ENCODE data around the gene OPA3. TPM values are rescaled to one million over a fixed set of nuclear protein-coding genes. Genes with fewer than 3 reads are reported as not detected.
A peak's percentile ranks its signal among the peaks of the same experiment; 100 is the strongest.

The OPA3 gene
- total RNA-seq, 2 donors from 2014 or later, result 7.2 to 14.5 TPM

- peaks cover 0 to 2% of the 10 kb centered on the region in 2 donors for H3K36me3 ChIP-seq
- no peak overlapping the region for H3K4me3 ChIP-seq
- TF ChIP-seq, protein P1, sequence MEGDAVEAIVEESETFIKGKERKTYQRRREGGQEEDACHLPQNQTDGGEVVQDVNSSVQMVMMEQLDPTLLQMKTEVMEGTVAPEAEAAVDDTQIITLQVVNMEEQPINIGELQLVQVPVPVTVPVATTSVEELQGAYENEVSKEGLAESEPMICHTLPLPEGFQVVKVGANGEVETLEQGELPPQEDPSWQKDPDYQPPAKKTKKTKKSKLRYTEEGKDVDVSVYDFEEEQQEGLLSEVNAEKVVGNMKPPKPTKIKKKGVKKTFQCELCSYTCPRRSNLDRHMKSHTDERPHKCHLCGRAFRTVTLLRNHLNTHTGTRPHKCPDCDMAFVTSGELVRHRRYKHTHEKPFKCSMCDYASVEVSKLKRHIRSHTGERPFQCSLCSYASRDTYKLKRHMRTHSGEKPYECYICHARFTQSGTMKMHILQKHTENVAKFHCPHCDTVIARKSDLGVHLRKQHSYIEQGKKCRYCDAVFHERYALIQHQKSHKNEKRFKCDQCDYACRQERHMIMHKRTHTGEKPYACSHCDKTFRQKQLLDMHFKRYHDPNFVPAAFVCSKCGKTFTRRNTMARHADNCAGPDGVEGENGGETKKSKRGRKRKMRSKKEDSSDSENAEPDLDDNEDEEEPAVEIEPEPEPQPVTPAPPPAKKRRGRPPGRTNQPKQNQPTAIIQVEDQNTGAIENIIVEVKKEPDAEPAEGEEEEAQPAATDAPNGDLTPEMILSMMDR (IDR thresholded peaks at IDR 0.05), result no peak
- TF ChIP-seq POLR2A (IDR thresholded peaks at IDR 0.05), result peak; percentile 69
- peak; percentile 67 for TF ChIP-seq POLR2AphosphoS5 (IDR thresholded peaks at IDR 0.05)
- H3K4me1 ChIP-seq (replicated peaks), result peaks cover 6% of the 10 kb centered on the region
- no peaks in the 10 kb centered on the region for H3K9me3 ChIP-seq
- peak overlapping the region; percentile 21 to 59 for H3K27ac ChIP-seq
- peak; percentile 46 for DNase-seq (ENCODE audit: low spot score)
- WGBS, result 47% methylated on average over 10 of the region's 10 CpGs
- intact Hi-C loops (cut with DNase I), result no loop called here
- H3K27me3 ChIP-seq (replicated peaks; ENCODE audit: insufficient read depth), result no peaks in the 10 kb centered on the region
Measured at GRCh38 chr19:45613926-45614725, 29.5 kb upstream of the OPA3 start.

- no peaks in the 10 kb centered on the region for H3K9me3 ChIP-seq
- TF ChIP-seq POLR2A (IDR thresholded peaks at IDR 0.05) (no peak), POLR2AphosphoS5 (IDR thresholded peaks at IDR 0.05) (no peak)
- TF ChIP-seq, protein P1 (IDR thresholded peaks at IDR 0.05), result no peak
- no peak overlapping the region for H3K4me3 ChIP-seq
- intact Hi-C loops (cut with DNase I), result no loop called here
- no peaks in the 10 kb centered on the region for H3K27me3 ChIP-seq (replicated peaks; ENCODE audit: insufficient read depth)
- H3K27ac ChIP-seq, result no peak overlapping the region
- no peak for DNase-seq (ENCODE audit: low spot score)
- no peaks in the 10 kb centered on the region for H3K36me3 ChIP-seq
- 92% methylated on average over 6 of the region's 6 CpGs for WGBS
- H3K4me1 ChIP-seq (replicated peaks), result peaks cover under 1% of the 10 kb centered on the region
Measured at GRCh38 chr19:45608948-45609347, 24.3 kb upstream of the OPA3 start.

DNA sequence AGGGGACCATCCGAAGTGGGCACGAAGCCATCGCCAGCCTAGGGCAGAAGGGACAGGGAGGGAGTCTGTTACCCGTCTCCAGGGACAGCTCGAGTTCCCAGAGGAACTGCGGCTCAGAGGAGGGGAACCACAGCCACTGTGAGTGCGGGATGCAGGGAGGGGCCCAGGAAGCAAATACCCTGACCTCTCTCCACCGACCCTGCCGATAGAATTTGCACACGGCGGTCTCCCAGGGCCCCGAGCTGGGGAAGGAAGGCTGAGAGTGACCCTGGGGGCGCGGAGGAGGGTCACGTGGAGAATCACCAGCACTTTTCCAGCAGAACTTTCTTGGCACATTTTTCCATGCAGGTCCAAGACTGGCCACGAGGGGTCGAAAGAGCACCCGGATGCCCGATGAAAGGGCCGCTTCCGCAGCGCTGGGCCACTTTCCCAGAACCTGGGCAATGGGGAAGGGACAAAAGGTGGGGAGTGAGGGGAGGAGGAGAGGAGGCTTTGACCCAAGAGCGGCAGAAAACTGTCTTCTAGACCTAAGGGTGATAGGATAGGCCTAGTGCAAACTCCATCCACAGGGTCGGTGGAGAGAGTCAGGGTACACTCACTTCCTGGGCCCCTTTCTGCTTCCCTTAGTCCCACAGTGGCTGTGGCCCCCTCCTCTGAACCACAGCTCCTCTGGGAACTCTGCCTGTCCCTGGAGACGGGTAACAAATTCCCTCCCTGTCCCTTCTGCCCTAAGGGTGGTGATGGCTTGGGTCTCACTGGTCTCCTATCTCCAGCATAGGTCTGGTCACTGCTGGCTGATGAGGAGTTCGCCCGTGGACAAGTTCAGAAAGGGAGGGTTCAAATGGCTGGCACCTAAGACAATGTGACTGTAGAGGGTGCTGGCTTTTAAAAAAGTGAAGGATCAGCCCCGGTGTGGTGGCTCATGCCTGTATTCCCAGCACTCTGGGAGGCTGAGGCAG lies 22.7 kb upstream of the OPA3 start:
- peak; percentile 57 for DNase-seq (ENCODE audit: low spot score)
- WGBS, result 12% methylated on average over 28 of the region's 28 CpGs
- H3K27ac ChIP-seq, result peak overlapping the region; percentile 26 to 31
- intact Hi-C loops (cut with DNase I), result loop anchor here (2.0 kb wide), 1 partner anchor 35 kb away; no protein-coding TSS in a partner anchor
- no peaks in the 10 kb centered on the region for H3K27me3 ChIP-seq (replicated peaks; ENCODE audit: insufficient read depth)
- H3K36me3 ChIP-seq, result no peaks in the 10 kb centered on the region
- no peaks in the 10 kb centered on the region for H3K9me3 ChIP-seq
- no peaks in the 10 kb centered on the region for H3K4me1 ChIP-seq (replicated peaks)
- H3K4me3 ChIP-seq, result no peak overlapping the region
- TF ChIP-seq, protein P1 (IDR thresholded peaks at IDR 0.05), result peak; percentile 79 to 96 (median 92)
- no peak for TF ChIP-seq POLR2A (IDR thresholded peaks at IDR 0.05)
- TF ChIP-seq POLR2AphosphoS5 (IDR thresholded peaks at IDR 0.05), result peak; percentile 79

- DNase-seq (ENCODE audit: low spot score), result no peak
- intact Hi-C loops (cut with DNase I), result no loop called here
- H3K4me3 ChIP-seq, result peak within 1 kb of the TSS in 1 of 2 donors; percentile 0
- no peaks in the 10 kb centered on the region for H3K9me3 ChIP-seq
- H3K27ac ChIP-seq, result peak within 1 kb of the TSS in 1 of 2 donors; percentile 19
- H3K27me3 ChIP-seq (replicated peaks; ENCODE audit: insufficient read depth), result peaks cover 15% of the 10 kb centered on the region
- 3% methylated on average over 52 of the region's 52 CpGs for WGBS
- no peaks in the 10 kb centered on the region for H3K36me3 ChIP-seq
- H3K4me1 ChIP-seq (replicated peaks), result no peaks in the 10 kb centered on the region
- no peak for TF ChIP-seq POLR2AphosphoS5 (IDR thresholded peaks at IDR 0.05)
- TF ChIP-seq, protein P1 (IDR thresholded peaks at IDR 0.05), result no peak
Measured at GRCh38 chr19:45601524-45602374, 17.1 kb upstream of the OPA3 start, which contains the start of gene GPR4. Gene GPR4 (minus strand): TSS chr19:45602212. CDS start chr19:45591866, 10,346 bp downstream.
